Fibroblast of pulmonary artery (primary cell): ENCODE results near the gene ITGA11.

ENCODE experiments used
- DNase-seq: peaks from one replicate; pipeline ENCODE4 v3.0.0-alpha.2; 2010; ENCODE audit warnings: low read depth
- H3K4me3 ChIP-seq: replicated peaks from 2 replicates; pipeline ENCODE4 v1.5.1; 2011; ENCODE audit warnings: low read depth, mild to moderate bottlenecking, control low read depth, low read length, moderate library complexity
- CTCF ChIP-seq: IDR thresholded peaks from 2 replicates; pipeline ENCODE4 v1.5.1; 2011; ENCODE audit warnings: mild to moderate bottlenecking, control low read depth, low read length, inconsistent platforms; ENCODE audit errors: missing control alignments

The ITGA11 gene

GRCh38 chr15:68431037-68431791, 749 bp downstream of the ITGA11 start:
- no peak for DNase-seq
- H3K4me3 ChIP-seq, result peak overlapping the region; percentile 71

GRCh38 chr15:68430471-68431036, 1.4 kb downstream of the ITGA11 start:
- TF ChIP-seq CTCF, result no peak
- DNase-seq, result no peak
- H3K4me3 ChIP-seq, result peak overlapping the region; percentile 71

More at GRCh38 chr15:68431037-68431791, 749 bp downstream of the ITGA11 start:
- TF ChIP-seq CTCF, result peak; percentile 6

GRCh38 chr15:68429691-68430470, 2.1 kb downstream of the ITGA11 start:
- peak overlapping the region; percentile 71 for H3K4me3 ChIP-seq
- no peak for TF ChIP-seq CTCF
- DNase-seq, result no peak

DNA sequence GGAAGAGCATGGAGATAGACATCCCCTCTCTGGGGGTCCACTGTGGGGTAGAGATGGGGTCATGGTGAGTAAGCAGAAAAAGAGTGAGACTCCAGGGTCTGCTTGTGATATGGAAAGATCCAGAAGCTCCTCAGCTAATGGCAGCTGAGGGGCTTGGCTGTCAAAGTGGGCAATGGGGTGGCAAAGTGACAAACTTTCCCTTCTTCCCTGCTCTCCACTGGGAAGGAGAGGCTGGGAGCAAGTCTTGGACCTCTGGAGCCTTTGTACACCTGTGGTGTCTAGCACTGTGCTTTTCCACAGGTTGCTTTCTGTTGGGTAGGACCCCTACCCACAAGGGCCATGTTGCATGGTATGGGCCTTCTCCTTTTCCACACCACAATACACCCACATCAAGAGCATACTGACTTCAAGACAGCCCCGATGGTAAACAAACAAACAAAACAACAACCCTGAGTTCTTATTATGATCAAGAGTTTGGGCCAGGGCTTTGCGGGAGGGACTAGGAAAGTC, 3.5 kb downstream of the ITGA11 start:
- DNase-seq, result no peak
- TF ChIP-seq CTCF, result no peak
- no peak overlapping the region for H3K4me3 ChIP-seq

- no peak for DNase-seq
- H3K4me3 ChIP-seq, result no peak overlapping the region
- no peak for TF ChIP-seq CTCF
These were observed 4.0 kb downstream of the ITGA11 start for GRCh38 chr15:68427963-68428362.

DNA sequence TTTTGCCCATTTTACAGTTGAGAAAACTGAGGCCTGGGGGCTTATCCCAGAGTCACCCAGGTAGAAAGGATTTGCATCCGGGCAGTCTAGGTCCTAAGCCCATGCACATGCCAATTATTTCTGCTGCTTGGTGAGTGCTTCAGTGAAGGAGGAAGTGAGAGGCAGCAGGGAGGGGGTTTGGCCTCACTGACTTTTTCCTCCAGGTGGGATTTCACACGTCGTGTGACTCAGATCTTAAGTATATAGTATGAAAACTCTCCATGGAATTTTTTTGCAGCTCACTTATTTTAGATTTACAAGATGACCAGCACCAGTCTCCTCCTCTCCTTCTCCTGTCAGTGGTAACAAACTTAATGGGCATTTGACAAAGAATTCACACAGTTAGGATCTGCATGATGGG, 4.6 kb downstream of the ITGA11 start:
- H3K4me3 ChIP-seq, result no peak overlapping the region
- TF ChIP-seq CTCF, result no peak
- DNase-seq, result no peak
